Measurements from ENCODE around the gene SUMO1.
"Not testable (repeated sequence)": the region's sequence is repeated elsewhere in the genome, so short reads cannot be mapped to it uniquely, and the experiment has no call there.

Gene SUMO1

GRCh38 chr2:202238234-202239197, at the start of gene SUMO1:
TSS of gene SUMO1 (minus strand) at chr2:202238597. CDS start at chr2:202238451, 146 bp downstream.
- DNase-seq (ENCODE audit: low spot score): peak; percentile 93

GRCh38 chr2:202286595-202286994, 48.2 kb upstream of the SUMO1 start:
- no peak for DNase-seq (ENCODE audit: low spot score)

- no peak for DNase-seq (ENCODE audit: low spot score)
Measured at GRCh38 chr2:202278944-202279343, 40.5 kb upstream of the SUMO1 start.

GRCh38 chr2:202278036-202278760, 39.8 kb upstream of the SUMO1 start:
- peak; percentile 76 for DNase-seq (ENCODE audit: low spot score)

GRCh38 chr2:202276078-202276720, 37.8 kb upstream of the SUMO1 start:
- DNase-seq (ENCODE audit: low spot score): not testable (repeated sequence)

GRCh38 chr2:202270487-202270886, 32.1 kb upstream of the SUMO1 start:
- DNase-seq (ENCODE audit: low spot score): no peak

- peak; percentile 46 for DNase-seq (ENCODE audit: low spot score)
Measured at GRCh38 chr2:202269585-202269984, 31.2 kb upstream of the SUMO1 start.

GRCh38 chr2:202267495-202267894, 29.1 kb upstream of the SUMO1 start:
- DNase-seq (ENCODE audit: low spot score): peak; percentile 52

GRCh38 chr2:202265467-202266277, 27.3 kb upstream of the SUMO1 start, which contains the start of gene NOP58:
TSS of gene NOP58 (plus strand) at chr2:202265763. CDS start at chr2:202265942, 179 bp downstream.
- peak; percentile 96 for DNase-seq (ENCODE audit: low spot score)

GRCh38 chr2:202261531-202261930, 23.1 kb upstream of the SUMO1 start:
- DNase-seq (ENCODE audit: low spot score): no peak

GRCh38 chr2:202251494-202251893, 13.1 kb upstream of the SUMO1 start:
- no peak for DNase-seq (ENCODE audit: low spot score)

- no peak for DNase-seq (ENCODE audit: low spot score)
Measured at GRCh38 chr2:202249521-202250253, 11.3 kb upstream of the SUMO1 start.

GRCh38 chr2:202247710-202248109, 9.3 kb upstream of the SUMO1 start:
- DNase-seq (ENCODE audit: low spot score): not testable (repeated sequence)

GRCh38 chr2:202237787-202238233, 587 bp downstream of the SUMO1 start:
- DNase-seq (ENCODE audit: low spot score): peak; percentile 11

GRCh38 chr2:202221873-202222272, 16.5 kb downstream of the SUMO1 start:
- no peak for DNase-seq (ENCODE audit: low spot score)

GRCh38 chr2:202215179-202215578, 23.2 kb downstream of the SUMO1 start:
- no peak for DNase-seq (ENCODE audit: low spot score)

- DNase-seq (ENCODE audit: low spot score): no peak
Measured at GRCh38 chr2:202208526-202208925, 29.9 kb downstream of the SUMO1 start.

- no peak for DNase-seq (ENCODE audit: low spot score)
Measured at GRCh38 chr2:202204855-202205254, 33.5 kb downstream of the SUMO1 start.

GRCh38 chr2:202203348-202203747, 35.0 kb downstream of the SUMO1 start:
- no peak for DNase-seq (ENCODE audit: low spot score)
